GM12878 (cell line): Measurements from ENCODE around the gene SAMSN1.

Experiments used
- BHLHE40 ChIP-seq, 2 experiments: fragments of 450-650 bp in 1 of 2; IDR thresholded peaks; 2 replicates each; pipeline ENCODE4 v1.6.1; 2011 to 2017; ENCODE audit warnings: low read depth in 2 of 2, borderline replicate concordance in 1 of 2, improper control_type of control experiment in 1 of 2, low read length in 1 of 2, mild to moderate bottlenecking in 1 of 2
- RFX5 ChIP-seq: IDR thresholded peaks from 2 replicates; pipeline ENCODE4 v1.6.1; 2011; ENCODE audit warnings: low read depth, low read length, improper control_type of control experiment

GRCh38 chr21:14479241-14479786 is 66.8 kb downstream of the SAMSN1 start:
- TF ChIP-seq RFX5 = no peak
- TF ChIP-seq BHLHE40 (IDR thresholded peaks at IDR 0.05; ENCODE audit: borderline replicate concordance in 1 of 2, low read depth in 2 of 2, low read length in 1 of 2) = no peak
